M059J (cell line): ENCODE data around the gene ARSD. TPM values are rescaled to one million over a fixed set of nuclear protein-coding genes. Genes with fewer than 3 reads are reported as not detected.
A peak's percentile ranks its signal among the peaks of the same experiment; 100 is the strongest.
"Not testable (repeated sequence)": the region's sequence is repeated elsewhere in the genome, so short reads cannot be mapped to it uniquely, and the experiment has no call there.

Experiments
- DNase-seq: peaks from one replicate; pipeline ENCODE4 v3.0.0-alpha.2; 2012; ENCODE audit warnings: low read depth
- total RNA-seq: library from RNA; depleted of rRNA; stranded (reverse); fragments of >200 nt; shearing (Covaris generic); gene quantifications from 2 replicates; pipeline ENCODE4 v1.2.3, GENCODE V29; 2014

Gene ARSD
- total RNA-seq, 1 experiment from 2014 or later = 23.1 TPM

- DNase-seq = peak; percentile 4
These were observed 36.3 kb downstream of the ARSD start for GRCh38 chrX:2892816-2893215.

GRCh38 chrX:2890536-2891460 is 38.3 kb downstream of the ARSD start:
- DNase-seq = not testable (repeated sequence)

GRCh38 chrX:2889706-2890490 is 39.2 kb downstream of the ARSD start:
- DNase-seq = peak; percentile 20

GRCh38 chrX:2889045-2889605 is 40.0 kb downstream of the ARSD start:
- DNase-seq = no peak

- no peak for DNase-seq
These were observed 40.8 kb downstream of the ARSD start for GRCh38 chrX:2888309-2888708.

GRCh38 chrX:2883770-2884169 is 45.4 kb downstream of the ARSD start:
- no peak for DNase-seq

GRCh38 chrX:2879670-2880069 is 49.5 kb downstream of the ARSD start:
- DNase-seq = no peak

- no peak for DNase-seq
These were observed 50.6 kb downstream of the ARSD start for GRCh38 chrX:2878563-2878962.

GRCh38 chrX:2875798-2876399 is 53.2 kb downstream of the ARSD start:
- peak; percentile 10 for DNase-seq

- no peak for DNase-seq
These were observed 54.0 kb downstream of the ARSD start for GRCh38 chrX:2875136-2875481.

GRCh38 chrX:2874222-2875135 is 54.7 kb downstream of the ARSD start:
- DNase-seq = no peak

- DNase-seq = no peak
These were observed 56.4 kb downstream of the ARSD start for GRCh38 chrX:2872671-2873277.

- DNase-seq = no peak
These were observed 57.3 kb downstream of the ARSD start for GRCh38 chrX:2871831-2872230.

GRCh38 chrX:2870650-2871049 is 58.5 kb downstream of the ARSD start:
- no peak for DNase-seq

- no peak for DNase-seq
These were observed 61.9 kb downstream of the ARSD start for GRCh38 chrX:2867206-2867605.

- no peak for DNase-seq
These were observed 65.5 kb downstream of the ARSD start for GRCh38 chrX:2863646-2864045.

- DNase-seq = no peak
These were observed 66.7 kb downstream of the ARSD start for GRCh38 chrX:2862404-2862803.

GRCh38 chrX:2859197-2859797 is 69.8 kb downstream of the ARSD start:
- DNase-seq = no peak

GRCh38 chrX:2857566-2857965 is 71.6 kb downstream of the ARSD start:
- DNase-seq = no peak

- no peak for DNase-seq
These were observed 73.4 kb downstream of the ARSD start for GRCh38 chrX:2855761-2856160.
